DMS114 treated with DMSO at 0.1 percent for 48 hours (cell line): ENCODE results near the gene HCRT.
"Not testable (repeated sequence)": the region's sequence is repeated elsewhere in the genome, so short reads cannot be mapped to it uniquely, and the experiment has no call there.

Source experiments
- DNase-seq: peaks from one replicate; lab custom pipeline; 2025; ENCODE audit not compliant: unreplicated experiment; lab: John Stamatoyannopoulos, UW

HCRT gene

GRCh38 chr17:42184713-42185620 lies at the start of gene HCRT:
Gene HCRT, minus strand, starts transcription at chr17:42185452. Its CDS starts 87 bp downstream, at chr17:42185365.
- DNase-seq: no peak

- no peak for DNase-seq
Observed at GRCh38 chr17:42233994-42234393, 48.7 kb upstream of the HCRT start.

- no peak for DNase-seq
Observed at GRCh38 chr17:42233156-42233555, 47.9 kb upstream of the HCRT start.

- DNase-seq: no peak
Observed at GRCh38 chr17:42230225-42230624, 45.0 kb upstream of the HCRT start.

GRCh38 chr17:42227849-42228700 lies 42.8 kb upstream of the HCRT start:
- no peak for DNase-seq

- no peak for DNase-seq
Observed at GRCh38 chr17:42225646-42226045, 40.4 kb upstream of the HCRT start.

GRCh38 chr17:42224651-42225050 lies 39.4 kb upstream of the HCRT start:
- DNase-seq: no peak

- peak; percentile 20 for DNase-seq
Observed at GRCh38 chr17:42221886-42222745, 36.9 kb upstream of the HCRT start.

- not testable (repeated sequence) for DNase-seq
Observed at GRCh38 chr17:42219280-42219679, 34.0 kb upstream of the HCRT start.

- no peak for DNase-seq
Observed at GRCh38 chr17:42214156-42214555, 28.9 kb upstream of the HCRT start.

- DNase-seq: no peak
Observed at GRCh38 chr17:42212382-42212781, 27.1 kb upstream of the HCRT start.

- not testable (repeated sequence) for DNase-seq
Observed at GRCh38 chr17:42211921-42212341, 26.7 kb upstream of the HCRT start.

- DNase-seq: no peak
Observed at GRCh38 chr17:42210046-42210445, 24.8 kb upstream of the HCRT start.

- not testable (repeated sequence) for DNase-seq
Observed at GRCh38 chr17:42206153-42206612, 20.9 kb upstream of the HCRT start.

GRCh38 chr17:42203354-42203753 lies 18.1 kb upstream of the HCRT start:
- no peak for DNase-seq

- no peak for DNase-seq
Observed at GRCh38 chr17:42202696-42203095, 17.4 kb upstream of the HCRT start.

GRCh38 chr17:42202159-42202558 lies 16.9 kb upstream of the HCRT start:
- no peak for DNase-seq

- no peak for DNase-seq
Observed at GRCh38 chr17:42201458-42201772, 16.2 kb upstream of the HCRT start.

- DNase-seq: no peak
Observed at GRCh38 chr17:42200706-42201457, 15.6 kb upstream of the HCRT start.

GRCh38 chr17:42199416-42200011 lies 14.3 kb upstream of the HCRT start:
- DNase-seq: no peak
